Neural progenitor cell (in vitro differentiated cells): ENCODE measurements around the gene IFIH1. TPM values are rescaled to one million over a fixed set of nuclear protein-coding genes. Genes with fewer than 3 reads are reported as not detected.

Experiments
- DNase-seq: peaks from one replicate; pipeline ENCODE4 v3.0.0-alpha.2; 2016; ENCODE audit warnings: low spot score
- H2AFZ ChIP-seq: fragments of 200-600 bp; sonication (generic); replicated peaks from 2 replicates; pipeline ENCODE4 v1.6.1; 2016; ENCODE audit warnings: antibody characterized with exemption
- H3F3A ChIP-seq: fragments of 200-600 bp; sonication (generic); 2 replicates; pipeline ENCODE4 v1.6.1; 2016; ENCODE audit warnings: antibody characterized with exemption, low read depth
- H3K27ac ChIP-seq: fragments of 200-600 bp; sonication (generic); 2 replicates; pipeline ENCODE4 v1.5.1; 2016; ENCODE audit warnings: mild to moderate bottlenecking
- H3K27me3 ChIP-seq: fragments of 200-600 bp; sonication (generic); 2 replicates; pipeline ENCODE4 v1.6.1; 2016; ENCODE audit warnings: mild to moderate bottlenecking, moderate library complexity
- H3K36me3 ChIP-seq: fragments of 200-600 bp; sonication (generic); 2 replicates; pipeline ENCODE4 v1.5.1; 2016
- H3K4me1 ChIP-seq: fragments of 200-600 bp; sonication (generic); 2 replicates; pipeline ENCODE4 v1.6.1; 2016; ENCODE audit warnings: mixed run types
- H3K4me2 ChIP-seq: fragments of 200-600 bp; sonication (generic); 2 replicates; pipeline ENCODE4 v1.6.1; 2016
- H3K4me3 ChIP-seq: fragments of 200-600 bp; sonication (generic); 2 replicates; pipeline ENCODE4 v1.5.1; 2016
- H3K79me2 ChIP-seq: fragments of 200-600 bp; sonication (generic); 2 replicates; pipeline ENCODE4 v1.6.1; 2016; ENCODE audit warnings: low read depth
- H3K9ac ChIP-seq: fragments of 200-600 bp; sonication (generic); 2 replicates; pipeline ENCODE4 v1.6.1; 2016
- H3K9me3 ChIP-seq: fragments of 200-600 bp; sonication (generic); 2 replicates; pipeline ENCODE4 v1.5.1; 2016; ENCODE audit warnings: low read depth
- H4K20me1 ChIP-seq: fragments of 200-600 bp; sonication (generic); 2 replicates; pipeline ENCODE4 v1.6.1; 2016; ENCODE audit warnings: low read depth
- H3K27ac Mint-ChIP-seq: 3 replicates; pipeline ENCODE4 v1.8.0; 2021; ENCODE audit warnings: mixed read lengths
- H3K27me3 Mint-ChIP-seq: 2 replicates; pipeline ENCODE4 v1.8.0; 2022; ENCODE audit warnings: low read depth, mild to moderate bottlenecking, inconsistent platforms, moderate library complexity, mixed read lengths; ENCODE audit not compliant: insufficient read depth
- H3K36me3 Mint-ChIP-seq: 3 replicates; pipeline ENCODE4 v1.8.0; 2021; ENCODE audit warnings: mixed read lengths
- H3K4me1 Mint-ChIP-seq: 3 replicates; pipeline ENCODE4 v1.8.0; 2021; ENCODE audit warnings: mixed read lengths
- H3K4me3 Mint-ChIP-seq: 3 replicates; pipeline ENCODE4 v1.8.0; 2021; ENCODE audit warnings: mild to moderate bottlenecking, moderate library complexity, mixed read lengths
- H3K9me3 Mint-ChIP-seq: 3 replicates; pipeline ENCODE4 v1.8.0; 2020; ENCODE audit warnings: mixed read lengths
- CTCF ChIP-seq: fragments of 200-600 bp; sonication (generic); IDR thresholded peaks from 2 replicates; pipeline ENCODE4 v1.5.1; 2017; ENCODE audit warnings: antibody characterized with exemption, mild to moderate bottlenecking
- EZH2 ChIP-seq: fragments of 200-600 bp; sonication (generic); IDR thresholded peaks from 2 replicates; pipeline ENCODE4 v1.6.1; 2017; ENCODE audit warnings: antibody characterized with exemption, mild to moderate bottlenecking, moderate library complexity
- EZH2phosphoT487 ChIP-seq: fragments of 200-600 bp; sonication (generic); IDR thresholded peaks from 2 replicates; pipeline ENCODE4 v1.6.1; 2017; ENCODE audit warnings: antibody characterized with exemption
- total RNA-seq: library from RNA; depleted of rRNA; stranded (reverse); fragments of >200 nt; gene quantifications from 2 replicates; pipeline ENCODE4 v1.2.3, GENCODE V29; 2015; ENCODE audit warnings: low replicate concordance

The IFIH1 gene
- total RNA-seq, 1 donor from 2014 or later: 0.79 TPM

DNA sequence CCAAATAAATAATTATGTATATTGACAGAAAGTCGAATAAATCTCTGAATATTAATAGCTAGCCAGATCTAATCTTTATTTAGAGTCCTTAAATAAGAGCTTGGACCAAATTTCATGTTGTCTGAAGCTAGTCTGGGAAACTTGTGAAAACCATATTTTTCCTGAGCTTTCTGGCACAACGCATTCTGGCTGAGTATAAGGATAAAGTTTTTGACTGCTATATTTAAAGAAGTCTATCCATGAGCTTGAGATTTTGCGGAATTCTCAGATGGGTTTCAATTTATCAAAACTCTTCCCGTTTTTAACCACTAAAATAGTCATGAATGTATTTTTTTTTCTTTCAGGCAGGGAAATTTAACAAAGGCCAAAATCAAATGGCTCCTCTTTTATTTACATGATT lies 99.1 kb downstream of the IFIH1 start:
- H3K36me3 Mint-ChIP-seq: no peaks in the 10 kb centered on the region
- TF ChIP-seq EZH2 (no peak), EZH2phosphoT487 (no peak), CTCF (no peak)
- H2AFZ ChIP-seq: no peak overlapping the region

GRCh38 chr2:162217598-162217997 lies 100.9 kb downstream of the IFIH1 start:
- Mint-ChIP-seq H3K27ac (no peak overlapping the region), H3K4me1 (no peaks in the 10 kb centered on the region), H3K36me3 (no peaks in the 10 kb centered on the region), H3K4me3 (no peak overlapping the region), H3K27me3 (no peaks in the 10 kb centered on the region), H3K9me3 (no peaks in the 10 kb centered on the region)
- Histone ChIP-seq H3K36me3 (no peaks in the 10 kb centered on the region), H3K4me2 (no peak overlapping the region), H3K79me2 (no peaks in the 10 kb centered on the region), H3K4me1 (no peaks in the 10 kb centered on the region), H2AFZ (no peak overlapping the region), H4K20me1 (no peaks in the 10 kb centered on the region), H3K4me3 (no peak overlapping the region), H3K9me3 (no peaks in the 10 kb centered on the region), H3K27me3 (no peaks in the 10 kb centered on the region), H3F3A (no peaks in the 10 kb centered on the region), H3K27ac (no peak overlapping the region), H3K9ac (no peak overlapping the region)
- no peak for DNase-seq
- TF ChIP-seq EZH2 (no peak), EZH2phosphoT487 (no peak), CTCF (no peak)

More for the DNA sequence above, 99.1 kb downstream of the IFIH1 start:
- no peaks in the 10 kb centered on the region for H3K4me1 ChIP-seq
- no peaks in the 10 kb centered on the region for H4K20me1 ChIP-seq
- no peak overlapping the region for H3K4me3 ChIP-seq
- H3K9ac ChIP-seq: no peak overlapping the region
- Mint-ChIP-seq H3K9me3 (no peaks in the 10 kb centered on the region), H3K4me1 (no peaks in the 10 kb centered on the region), H3K4me3 (no peak overlapping the region), H3K27me3 (no peaks in the 10 kb centered on the region), H3K27ac (no peak overlapping the region)
- no peaks in the 10 kb centered on the region for H3K79me2 ChIP-seq
- DNase-seq: no peak
- no peak overlapping the region for H3K27ac ChIP-seq
- no peaks in the 10 kb centered on the region for H3K9me3 ChIP-seq
- no peak overlapping the region for H3K4me2 ChIP-seq
- no peaks in the 10 kb centered on the region for H3K36me3 ChIP-seq
- H3K27me3 ChIP-seq: no peaks in the 10 kb centered on the region
- no peaks in the 10 kb centered on the region for H3F3A ChIP-seq

Other genes with a start within 250 kb of the IFIH1 start
- 0.12 and 0.49 TPM in 2 replicates for gene DPP4, start 244.5 kb downstream of the IFIH1 start, total RNA-seq
- gene GCG, start 166.4 kb downstream of the IFIH1 start, total RNA-seq: not detected in 2 replicates
- not detected in 2 replicates for gene FAP, start 75.2 kb downstream of the IFIH1 start, total RNA-seq
- 63.2 and 64.8 TPM in 2 replicates for gene GCA, start 25.4 kb upstream of the IFIH1 start, total RNA-seq